ENCODE data around the gene ADGRA1.

The ADGRA1 gene

GRCh38 chr10:133114726-133115452 is 27.2 kb downstream of the ADGRA1 start:
- DNase-seq (ENCODE audit: low read depth), result no peak
- TF ChIP-seq CTCF (IDR thresholded peaks at IDR 0.05; ENCODE audit: control insufficient read depth, insufficient read depth, low read depth, low read length, missing control alignments), result no peak
- H3K4me3 ChIP-seq (ENCODE audit: control insufficient read depth, low read depth, low read length), result no peak overlapping the region

DNA sequence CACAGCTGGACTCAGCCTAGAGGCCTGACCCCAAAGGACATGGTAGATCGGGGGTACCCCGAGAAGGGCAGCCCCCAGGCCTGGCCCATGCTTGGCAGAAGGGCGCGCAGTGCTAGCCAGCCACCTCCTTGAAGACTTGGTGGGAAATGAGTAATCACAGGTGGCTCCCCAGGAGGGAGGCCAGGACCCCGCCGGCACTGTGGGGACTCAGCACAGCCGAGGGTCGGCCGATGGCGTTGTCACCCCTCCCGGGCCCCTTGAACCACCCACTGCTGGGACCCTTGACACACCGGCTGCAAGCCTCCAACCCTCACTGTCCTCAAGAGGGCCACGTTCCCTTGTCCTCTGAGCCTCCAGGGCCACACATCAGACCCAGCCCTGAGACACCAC is 27.7 kb downstream of the ADGRA1 start:
- DNase-seq (ENCODE audit: low read depth), result no peak
- no peak overlapping the region for H3K4me3 ChIP-seq (ENCODE audit: control insufficient read depth, low read depth, low read length)
- TF ChIP-seq CTCF (IDR thresholded peaks at IDR 0.05; ENCODE audit: control insufficient read depth, insufficient read depth, low read depth, low read length, missing control alignments), result no peak

DNA sequence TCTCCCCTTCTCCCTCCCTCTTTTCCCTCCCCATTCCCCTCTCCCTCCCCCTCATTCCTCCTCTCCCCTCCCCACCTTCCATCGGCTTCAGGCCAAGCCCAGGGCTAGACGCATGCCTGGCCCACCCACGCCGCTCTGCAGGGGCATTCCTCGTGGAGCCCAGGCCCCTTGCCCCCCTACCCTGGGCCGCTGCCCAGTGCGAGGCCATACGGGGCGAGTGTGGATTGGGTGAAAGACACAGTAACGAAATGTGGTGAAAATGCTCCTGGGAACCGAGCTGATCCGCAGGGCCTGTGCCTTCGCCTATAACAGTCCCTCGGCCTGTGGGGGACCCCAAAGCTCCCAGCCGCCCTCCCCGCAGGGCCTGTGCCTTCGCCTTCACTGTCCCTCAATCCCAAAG is 28.3 kb downstream of the ADGRA1 start:
- no peak for TF ChIP-seq CTCF (IDR thresholded peaks at IDR 0.05; ENCODE audit: control insufficient read depth, insufficient read depth, low read depth, low read length, missing control alignments)
- no peak overlapping the region for H3K4me3 ChIP-seq (ENCODE audit: control insufficient read depth, low read depth, low read length)
- no peak for DNase-seq (ENCODE audit: low read depth)

DNA sequence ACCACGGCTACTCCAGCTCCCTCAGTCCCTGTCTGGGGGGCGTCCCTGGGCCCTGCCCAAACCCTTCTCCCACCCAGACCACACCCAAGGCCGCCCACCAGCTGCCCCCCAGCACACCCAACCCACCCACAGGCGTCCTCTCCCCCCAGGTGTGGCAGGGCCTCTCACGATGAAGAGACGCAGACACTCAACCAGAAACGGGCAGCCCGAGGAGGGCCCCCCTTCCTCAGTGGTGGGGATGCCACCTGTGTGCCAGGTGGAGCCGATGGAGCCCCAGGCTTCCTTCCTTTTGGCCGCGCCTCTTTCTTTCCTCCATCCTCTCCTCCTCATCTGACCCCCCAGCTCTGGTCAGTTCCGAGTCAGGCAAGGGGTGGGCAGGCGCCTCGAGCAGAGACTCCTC is 28.7 kb downstream of the ADGRA1 start:
- no peak for TF ChIP-seq CTCF (IDR thresholded peaks at IDR 0.05; ENCODE audit: control insufficient read depth, insufficient read depth, low read depth, low read length, missing control alignments)
- no peak for DNase-seq (ENCODE audit: low read depth)

DNA sequence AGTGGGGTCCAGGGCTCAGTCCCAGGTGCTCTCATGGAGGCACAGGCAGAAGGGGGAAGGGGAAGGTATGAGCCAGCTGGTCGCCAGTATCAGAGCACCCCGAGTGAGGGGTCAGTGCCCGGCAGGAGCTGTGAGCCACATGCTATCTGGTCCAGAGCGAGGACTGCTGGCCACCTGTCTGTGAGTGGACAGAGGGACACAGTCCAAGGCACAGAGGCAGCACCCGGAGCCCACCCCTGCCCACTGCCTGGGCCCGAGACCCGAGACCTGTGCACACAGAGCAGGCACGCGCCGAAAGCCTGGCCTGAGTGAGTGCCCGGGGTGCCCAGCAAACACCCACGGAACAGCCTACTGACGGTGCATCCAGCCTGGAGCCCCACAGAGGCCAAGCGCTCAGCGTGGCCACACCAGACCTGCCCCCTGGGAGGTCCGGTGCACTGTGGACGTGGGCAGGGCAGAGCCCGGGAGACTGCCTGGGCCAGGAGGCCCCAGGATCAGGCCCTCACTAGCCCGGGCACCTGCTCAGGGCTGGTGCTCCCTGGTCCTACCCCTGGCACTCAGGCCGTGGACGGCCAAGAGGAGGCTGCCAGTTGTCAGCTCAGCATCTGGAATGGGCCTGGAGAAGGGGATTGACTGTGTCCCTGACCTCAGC is 29.4 kb downstream of the ADGRA1 start:
- DNase-seq (ENCODE audit: low read depth), result no peak
- no peak overlapping the region for H3K4me3 ChIP-seq (ENCODE audit: control insufficient read depth, low read depth, low read length)
- no peak for TF ChIP-seq CTCF (IDR thresholded peaks at IDR 0.05; ENCODE audit: control insufficient read depth, insufficient read depth, low read depth, low read length, missing control alignments)

More for the DNA sequence above, 28.7 kb downstream of the ADGRA1 start:
- no peak overlapping the region for H3K4me3 ChIP-seq (ENCODE audit: control insufficient read depth, low read depth, low read length)

GRCh38 chr10:133117688-133118071 is 30.0 kb downstream of the ADGRA1 start:
- no peak for TF ChIP-seq CTCF (IDR thresholded peaks at IDR 0.05; ENCODE audit: control insufficient read depth, insufficient read depth, low read depth, low read length, missing control alignments)
- no peak overlapping the region for H3K4me3 ChIP-seq (ENCODE audit: control insufficient read depth, low read depth, low read length)
- no peak for DNase-seq (ENCODE audit: low read depth)
